Aorta (tissue), 5 donors: ENCODE results near the gene RGN. TPM values are rescaled to one million over a fixed set of nuclear protein-coding genes. Genes with fewer than 3 reads are reported as not detected.
"Not testable (repeated sequence)": the region's sequence is repeated elsewhere in the genome, so short reads cannot be mapped to it uniquely, and the experiment has no call there.

Experiments
- ATAC-seq: fragments of 200-7000 bp; cut with Tn5 transposase; one replicate; pipeline ENCODE4 v1.9.1; 2022; ENCODE audit warnings: moderate library complexity; ENCODE audit not compliant: low FRiP score
- DNase-seq, 2 donors: peaks; one replicate each; pipeline ENCODE4 v3.0.0-alpha.2; 2020
- H3K27ac ChIP-seq, 2 donors: one replicate each; pipeline ENCODE4 v1.5.1; 2013; ENCODE audit warnings: low read length in 2 of 2, mild to moderate bottlenecking in 2 of 2, moderate library complexity in 2 of 2, control low read depth in 1 of 2, inconsistent platforms in 1 of 2, low read depth in 1 of 2
- H3K27me3 ChIP-seq, 2 donors: one replicate each; pipeline ENCODE4 v1.6.1; 2013; ENCODE audit warnings: control low read depth in 1 of 2, low read length in 1 of 2, mild to moderate bottlenecking in 1 of 2, moderate library complexity in 1 of 2; ENCODE audit not compliant: insufficient read depth in 2 of 2, control insufficient read depth in 1 of 2
- H3K36me3 ChIP-seq, 2 donors: one replicate each; pipeline ENCODE4 v1.6.1; 2013; ENCODE audit warnings: control low read depth in 1 of 2, low read length in 1 of 2, mild to moderate bottlenecking in 1 of 2; ENCODE audit not compliant: insufficient read depth in 2 of 2, control insufficient read depth in 1 of 2
- H3K4me1 ChIP-seq, 2 donors: one replicate each; pipeline ENCODE4 v1.6.1; 2013; ENCODE audit warnings: low read length in 2 of 2, control low read depth in 1 of 2, mild to moderate bottlenecking in 1 of 2, moderate library complexity in 1 of 2; ENCODE audit not compliant: insufficient read depth in 2 of 2, control insufficient read depth in 1 of 2
- H3K4me3 ChIP-seq, 2 donors: one replicate each; pipeline ENCODE4 v1.5.1; 2013; ENCODE audit warnings: low read length in 2 of 2, control low read depth in 1 of 2, mild to moderate bottlenecking in 1 of 2
- H3K9me3 ChIP-seq: one replicate; pipeline ENCODE4 v1.6.1; 2013; ENCODE audit warnings: mild to moderate bottlenecking, low read length; ENCODE audit not compliant: control insufficient read depth
- WGBS, 2 donors: extraction: QIAGEN DNeasy Blood & Tissue Kit; methylation state at CpG; one replicate each; pipeline ENCODE4 v1.1.7; 2013; 5-methylcytosine and 5-hydroxymethylcytosine counted together
- intact Hi-C, 2 donors: fragments of 100-400 bp; cut with DNase I; formaldehyde crosslinking; loops; one replicate each; pipeline versions ENCODE4 v1.14.2 to v1.15.0; 2022
- polyA plus RNA-seq, 2 donors: library from polyadenylated mRNA; stranded (reverse); fragments of 200-250 nt; gene quantifications; one replicate each; pipeline ENCODE4 v1.2.3, GENCODE V29; 2013
- total RNA-seq, 2 donors: library from RNA; stranded (reverse); fragmentation: NEBNext Ultra II Directional; extraction: Animal tissue kit (Norgen Biotek cat#: 25700); gene quantifications; one replicate each; pipeline ENCODE4 v1.2.1, GENCODE V29; 2021
- donor health status: healthy with polysubstance abuse.
- donor health status: Bipolar disorder and iron deficiency.
- donor health status: DM: no; HTN: no; CAD: no.
- donor health status: DM: no; HTN: no; CAD: no.
- donor health status: DM: yes; HTN: yes; CAD: no.

Gene RGN
- total and polyA plus RNA-seq, 4 donors = 10.3 to 56.9 (median 29.9) TPM

GRCh38 chrX:47110936-47111615 lies 32.8 kb downstream of the RGN start:
- WGBS, 2 donors = 96 to 98% methylated on average over 28 to 40 of the region's 40 CpGs

GRCh38 chrX:47112316-47112954 lies 34.2 kb downstream of the RGN start:
- no peaks in the 10 kb centered on the region for H3K27me3 ChIP-seq
- ATAC-seq = peak; percentile 19

More at GRCh38 chrX:47110936-47111615, 32.8 kb downstream of the RGN start:
- DNase-seq, intact Hi-C loops, H3K4me3 ChIP-seq, H3K36me3 ChIP-seq, H3K27ac ChIP-seq, H3K27me3 ChIP-seq, ATAC-seq, H3K4me1 ChIP-seq, H3K9me3 ChIP-seq: not testable (repeated sequence)

GRCh38 chrX:47116551-47117110 lies 38.4 kb downstream of the RGN start:
- not testable (repeated sequence) for H3K36me3 ChIP-seq, DNase-seq

More at GRCh38 chrX:47112316-47112954, 34.2 kb downstream of the RGN start:
- 28 to 47% methylated on average over 9 of the region's 9 CpGs for WGBS, 2 donors
- no peak for DNase-seq
- H3K4me3 ChIP-seq = no peak overlapping the region
- H3K9me3 ChIP-seq = no peaks in the 10 kb centered on the region
- no peak overlapping the region for H3K27ac ChIP-seq
- H3K36me3 ChIP-seq = no peaks in the 10 kb centered on the region
- intact Hi-C loops = no loop called here
- H3K4me1 ChIP-seq = no peaks in the 10 kb centered on the region

DNA sequence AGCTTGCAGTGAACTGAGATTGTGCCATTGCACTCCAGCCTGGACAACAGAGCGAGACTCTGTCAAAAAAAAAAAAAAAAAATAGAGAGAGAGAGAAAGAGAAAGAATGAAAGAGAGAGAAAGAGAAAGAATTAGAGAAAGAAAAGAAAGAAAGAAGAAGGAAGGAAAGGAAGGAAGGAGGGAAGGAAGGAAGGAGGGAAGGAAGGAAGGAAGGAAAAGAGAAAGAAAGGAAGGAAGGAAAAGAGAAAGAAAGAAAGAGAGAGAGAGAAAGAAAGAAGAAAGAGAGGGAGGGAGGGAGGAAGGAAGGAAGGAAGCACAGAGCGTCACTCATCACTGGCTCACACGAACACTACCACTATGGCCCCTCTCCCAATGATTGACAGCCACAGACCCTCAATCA lies 46.2 kb downstream of the RGN start:
- H3K9me3 ChIP-seq, H3K4me3 ChIP-seq, intact Hi-C loops, ATAC-seq, DNase-seq, H3K27ac ChIP-seq, H3K36me3 ChIP-seq, H3K27me3 ChIP-seq, H3K4me1 ChIP-seq: not testable (repeated sequence)
- 70 to 85% methylated on average over 3 of the region's 3 CpGs for WGBS, 2 donors

More at GRCh38 chrX:47116551-47117110, 38.4 kb downstream of the RGN start:
- H3K9me3 ChIP-seq, H3K4me1 ChIP-seq, H3K27me3 ChIP-seq, H3K4me3 ChIP-seq, ATAC-seq, intact Hi-C loops, H3K27ac ChIP-seq: not testable (repeated sequence)
- WGBS, 2 donors = 88 to 92% methylated on average over 7 of the region's 7 CpGs

DNA sequence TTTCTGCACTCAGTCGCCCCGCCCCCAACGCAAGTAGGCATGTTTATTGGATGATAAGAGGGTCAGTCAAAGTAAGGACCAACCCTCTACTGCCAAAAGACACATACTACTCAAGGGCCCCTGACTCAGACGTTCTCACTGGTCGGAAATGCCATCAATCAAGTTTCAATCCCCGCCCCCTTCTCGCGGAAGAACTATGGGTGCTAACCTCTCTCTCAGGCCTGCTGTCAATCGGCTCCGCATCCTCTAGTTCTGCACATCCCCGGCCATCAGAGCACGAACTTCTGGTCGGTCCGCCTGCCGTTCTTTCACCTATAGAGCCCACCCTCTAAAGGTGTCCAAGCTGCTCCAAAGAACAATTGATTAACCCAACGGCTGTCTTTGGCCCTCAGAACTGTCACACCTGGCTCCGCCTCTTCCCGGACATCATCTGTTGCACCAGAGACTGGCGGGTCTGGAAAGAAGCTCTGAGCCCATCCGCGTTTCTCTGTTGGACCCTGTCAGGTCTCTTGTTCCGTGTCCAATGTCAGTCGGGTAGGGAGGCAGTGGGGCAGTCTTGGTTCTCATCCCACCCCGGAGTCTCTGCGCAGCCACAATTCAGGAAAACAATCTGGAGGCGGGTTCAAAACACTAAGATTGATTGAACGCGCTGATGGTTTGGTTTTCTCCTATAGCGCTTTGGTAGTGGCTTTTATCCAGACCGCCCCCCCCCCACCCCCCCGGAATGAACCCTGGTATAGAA lies 51.1 kb downstream of the RGN start:
- H3K27me3 ChIP-seq = no peaks in the 10 kb centered on the region
- ATAC-seq = peak; percentile 95
- no peaks in the 10 kb centered on the region for H3K36me3 ChIP-seq
- H3K27ac ChIP-seq = peak overlapping the region in 1 of 2 donors; percentile 88
- DNase-seq = peak; percentile 92 to 93
- intact Hi-C loops = no loop called here
- no peaks in the 10 kb centered on the region for H3K9me3 ChIP-seq
- WGBS, 2 donors = 0 to 29% methylated on average over 31 of the region's 31 CpGs
- peak overlapping the region; percentile 25 to 95 for H3K4me3 ChIP-seq
- no peaks in the 10 kb centered on the region for H3K4me1 ChIP-seq

DNA sequence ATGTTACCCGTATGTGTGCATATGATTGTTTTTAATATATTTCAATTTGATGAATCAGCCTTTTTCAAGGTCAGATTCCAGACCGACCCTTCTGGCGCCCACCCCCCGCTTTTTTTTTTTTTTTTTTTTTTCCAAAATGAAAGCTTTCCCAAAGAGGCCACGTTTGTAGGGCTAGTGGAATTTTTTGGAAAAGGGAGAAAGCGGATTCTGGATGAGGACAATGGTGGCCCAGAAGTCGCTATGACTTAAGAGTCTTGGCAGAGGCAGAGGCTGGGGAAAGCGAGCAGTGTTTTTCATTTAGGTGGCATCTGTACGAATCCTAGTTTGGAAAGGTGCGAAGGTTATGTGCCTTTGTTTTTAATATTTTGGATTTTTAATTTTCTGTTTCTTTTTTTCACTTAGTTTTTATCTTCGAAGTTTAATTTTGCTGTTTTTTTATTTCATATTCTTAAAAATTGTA lies 51.7 kb downstream of the RGN start:
- Histone ChIP-seq H3K36me3 (no peaks in the 10 kb centered on the region), H3K4me1 (no peaks in the 10 kb centered on the region), H3K27ac (no peak overlapping the region), H3K27me3 (no peaks in the 10 kb centered on the region), H3K4me3 (peak overlapping the region; percentile 25 to 95), H3K9me3 (no peaks in the 10 kb centered on the region)
- no peak for DNase-seq
- 14 to 34% methylated on average over 11 of the region's 11 CpGs for WGBS, 2 donors
- intact Hi-C loops = no loop called here
- no peak for ATAC-seq

- no peak overlapping the region for H3K4me3 ChIP-seq
- H3K36me3 ChIP-seq = no peaks in the 10 kb centered on the region
- H3K9me3 ChIP-seq = no peaks in the 10 kb centered on the region
- ATAC-seq = no peak
- no peaks in the 10 kb centered on the region for H3K4me1 ChIP-seq
- no peak overlapping the region for H3K27ac ChIP-seq
- H3K27me3 ChIP-seq = no peaks in the 10 kb centered on the region
- no peak for DNase-seq
- WGBS, 2 donors = 74 to 88% methylated on average over 4 to 5 of the region's 5 CpGs
- intact Hi-C loops = no loop called here
Observed at GRCh38 chrX:47133493-47133892, 55.2 kb downstream of the RGN start.

DNA sequence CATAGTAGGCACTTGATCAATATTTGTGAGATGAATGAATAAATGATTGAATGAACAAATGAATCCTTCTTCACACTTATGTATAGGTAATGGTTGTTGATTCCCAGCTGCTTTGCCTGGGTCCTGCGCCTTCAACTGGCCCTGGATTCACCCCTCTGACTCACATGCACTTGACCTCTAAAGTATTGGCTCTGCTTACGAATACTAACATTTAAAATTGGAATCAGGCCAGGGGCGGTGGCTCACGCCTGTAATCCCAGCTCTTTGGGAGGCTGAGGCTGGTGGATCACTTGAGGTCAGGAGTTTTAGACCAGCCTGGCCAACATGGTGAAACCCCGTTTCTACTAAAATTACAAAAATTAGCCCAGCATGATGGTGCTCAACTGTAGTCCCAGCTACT lies 57.4 kb downstream of the RGN start:
- DNase-seq, ATAC-seq: not testable (repeated sequence)

More for the DNA sequence above, 57.4 kb downstream of the RGN start:
- H3K27ac ChIP-seq, H3K36me3 ChIP-seq, H3K4me3 ChIP-seq, H3K9me3 ChIP-seq, H3K4me1 ChIP-seq, H3K27me3 ChIP-seq, intact Hi-C loops: not testable (repeated sequence)
- 71 to 72% methylated on average over 5 of the region's 5 CpGs for WGBS, 2 donors
